Activated CD4-positive, alpha-beta T cell treated with anti-CD3 and anti-CD28 coated beads, Interleukin-2, amount 50 U/mL, for 48 hours (primary cell): ENCODE measurements around the gene BCKDHB.
"Not testable (repeated sequence)": the region's sequence is repeated elsewhere in the genome, so short reads cannot be mapped to it uniquely, and the experiment has no call there.

Experiments used
- DNase-seq, 2 experiments: peaks; one replicate each; pipeline ENCODE4 v3.0.0-alpha.2; 2020

BCKDHB gene

DNA sequence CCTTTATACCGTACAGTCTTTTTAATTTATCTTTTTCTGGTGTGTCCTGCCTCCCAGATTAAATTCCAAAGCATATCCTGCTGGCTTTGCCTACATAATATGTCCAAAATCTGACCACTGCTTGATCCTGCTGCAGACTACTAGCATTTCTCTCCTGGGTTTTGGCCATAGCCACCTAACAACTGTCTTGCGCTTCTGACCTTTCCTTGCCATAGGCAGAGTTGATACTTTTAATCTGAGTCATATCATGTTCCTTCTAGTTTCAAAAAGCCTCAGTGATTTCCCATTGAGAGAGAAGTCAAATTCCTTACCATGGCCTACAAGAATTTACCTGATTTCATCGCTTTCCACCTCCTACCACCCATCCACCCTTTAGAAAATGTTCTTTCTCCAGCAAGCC lies 104.8 kb downstream of the BCKDHB start:
- DNase-seq = no peak

DNA sequence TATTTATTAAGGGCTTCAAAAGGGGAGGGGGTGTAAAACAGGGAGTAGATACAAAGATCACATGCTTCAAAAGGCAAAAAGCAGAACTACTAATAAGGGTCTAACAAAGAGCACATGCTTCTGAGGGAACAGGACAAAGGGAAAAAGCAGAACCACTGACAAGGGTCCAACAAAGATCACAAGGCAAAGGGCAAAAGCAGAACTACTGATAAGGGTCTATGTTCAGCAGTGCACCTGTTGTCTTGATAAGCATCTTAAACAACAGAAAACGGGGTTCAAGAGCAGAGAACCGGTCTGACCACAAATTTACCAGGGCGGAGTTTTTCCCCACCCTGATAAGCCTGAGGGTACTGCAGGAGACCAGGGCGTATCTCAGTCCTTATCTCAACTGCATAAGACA lies 105.4 kb downstream of the BCKDHB start:
- not testable (repeated sequence) for DNase-seq

DNA sequence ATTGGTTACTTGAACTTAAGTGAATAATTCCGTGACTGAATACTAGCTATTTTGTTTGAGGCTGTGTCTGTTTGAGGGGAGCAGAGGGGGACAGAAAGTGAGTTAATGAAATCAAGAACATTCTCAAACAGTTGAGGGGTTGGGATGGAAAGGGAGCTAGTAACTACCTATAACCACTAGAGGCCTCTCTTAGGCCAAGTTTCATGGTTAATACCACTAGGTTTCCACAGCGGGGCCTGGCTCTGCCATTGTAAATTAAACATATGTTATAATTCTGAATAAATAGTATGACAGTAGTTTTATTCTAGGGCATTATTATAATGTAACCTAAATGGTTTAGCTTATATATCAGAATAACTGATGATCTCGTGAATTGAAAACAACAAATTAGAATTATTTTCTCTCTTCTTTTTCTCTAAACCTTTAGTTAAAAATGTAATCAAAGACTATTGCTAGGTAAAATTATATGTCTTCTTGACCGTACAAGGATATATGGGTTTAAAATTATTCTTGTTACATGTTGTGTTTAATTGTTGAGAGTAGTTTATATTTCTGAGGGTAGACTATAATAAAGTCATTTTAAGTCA lies 108.1 kb downstream of the BCKDHB start:
- DNase-seq = peak; percentile 8 to 12

DNA sequence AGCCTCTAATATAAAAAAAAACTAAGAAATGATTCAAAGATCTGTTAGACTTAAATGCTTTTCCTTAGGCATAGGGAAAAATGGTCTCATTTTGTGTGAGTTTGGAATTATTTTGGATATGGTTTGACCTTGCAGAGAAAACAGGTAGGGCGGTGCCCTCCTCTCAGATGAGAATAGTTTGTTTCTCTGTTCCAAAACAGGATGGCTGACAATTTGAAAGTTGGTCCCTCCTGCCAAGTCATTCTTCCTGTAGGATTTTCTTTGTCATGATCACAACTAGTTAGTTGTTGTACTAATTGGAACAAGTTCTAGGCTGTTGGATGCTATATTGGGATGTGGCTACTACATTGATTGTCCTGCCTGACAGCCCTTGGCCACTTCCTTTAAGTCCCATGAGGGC lies 108.6 kb downstream of the BCKDHB start:
- DNase-seq = no peak

DNA sequence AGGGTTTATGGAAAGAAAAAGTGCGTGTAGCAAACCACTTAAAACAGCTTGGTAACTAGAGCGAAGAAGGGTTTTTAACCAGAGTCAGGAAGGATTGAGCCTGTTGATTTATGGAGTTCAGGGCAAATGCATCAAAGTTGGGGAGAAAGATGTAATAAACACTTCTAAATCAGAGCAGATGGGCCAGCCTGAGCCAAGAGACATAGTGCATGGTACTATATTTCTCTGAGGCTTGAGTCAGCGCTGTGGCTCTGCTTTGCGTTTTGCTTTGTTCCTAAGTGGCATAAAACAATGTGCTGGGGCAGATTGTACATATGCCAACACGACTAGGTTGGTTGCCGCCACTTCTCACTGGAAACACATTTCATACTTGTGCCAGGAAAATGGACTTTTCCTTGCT lies 111.3 kb downstream of the BCKDHB start:
- DNase-seq = no peak

DNA sequence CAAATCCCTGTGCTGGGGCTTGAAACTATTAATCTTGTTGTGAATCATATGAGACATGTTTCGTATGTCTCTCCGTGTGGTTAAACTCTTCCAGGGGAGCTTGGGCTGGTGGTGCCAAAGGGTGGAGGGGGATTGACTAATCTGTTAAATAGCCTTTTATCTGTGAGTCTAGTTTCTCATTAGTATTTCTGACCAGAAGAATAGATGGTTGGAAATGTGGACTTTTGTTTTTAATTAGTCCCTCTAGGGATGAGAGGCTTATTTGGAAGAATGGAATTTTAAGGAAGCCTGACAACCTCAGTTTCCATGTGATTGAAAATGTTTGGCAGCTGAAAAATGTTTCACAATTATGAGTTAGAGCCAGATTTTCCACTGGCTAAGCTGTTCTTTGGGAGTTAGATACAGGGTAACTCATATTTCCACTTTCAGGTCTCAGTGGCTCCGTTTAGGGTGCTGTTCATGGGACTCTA lies 117.3 kb downstream of the BCKDHB start:
- DNase-seq = no peak

DNA sequence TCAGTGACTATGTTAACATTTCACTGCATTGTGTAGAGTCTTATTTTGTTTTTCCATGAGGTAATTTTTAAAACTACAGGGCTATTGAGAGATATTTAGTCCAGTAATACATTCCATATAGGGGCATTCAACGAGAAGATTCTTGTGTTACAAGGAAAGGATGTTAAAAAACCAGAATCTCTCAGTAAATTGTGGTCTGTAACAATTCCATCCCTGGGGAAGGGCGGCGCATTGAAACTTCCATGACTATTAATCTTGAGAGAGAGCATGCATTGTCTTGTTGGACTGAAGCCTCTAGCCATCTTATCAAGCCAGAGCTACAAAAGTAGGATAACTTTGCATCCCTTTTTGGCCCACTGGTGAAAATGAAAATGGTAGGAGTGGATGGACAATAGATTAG lies 119.7 kb downstream of the BCKDHB start:
- no peak for DNase-seq

DNA sequence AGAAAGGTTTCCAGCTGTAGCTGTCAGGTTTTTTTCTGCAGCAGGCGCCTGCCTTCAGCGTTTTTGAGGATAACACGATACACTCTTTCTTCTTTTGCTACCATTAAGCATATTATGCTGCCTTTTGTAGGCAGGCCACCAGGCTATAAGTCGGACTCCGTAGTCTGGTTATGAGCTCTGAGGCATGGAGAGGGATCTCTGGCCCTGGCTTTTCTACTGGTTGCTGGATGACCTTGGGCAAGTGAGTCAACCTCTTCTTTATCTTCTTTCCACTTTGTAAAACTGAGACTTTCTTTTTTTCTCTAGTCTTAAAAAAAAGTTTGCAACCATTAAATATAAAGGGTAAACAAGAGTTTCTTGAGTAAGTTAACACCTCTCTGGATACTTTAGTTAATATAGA lies 120.2 kb downstream of the BCKDHB start:
- no peak for DNase-seq

DNA sequence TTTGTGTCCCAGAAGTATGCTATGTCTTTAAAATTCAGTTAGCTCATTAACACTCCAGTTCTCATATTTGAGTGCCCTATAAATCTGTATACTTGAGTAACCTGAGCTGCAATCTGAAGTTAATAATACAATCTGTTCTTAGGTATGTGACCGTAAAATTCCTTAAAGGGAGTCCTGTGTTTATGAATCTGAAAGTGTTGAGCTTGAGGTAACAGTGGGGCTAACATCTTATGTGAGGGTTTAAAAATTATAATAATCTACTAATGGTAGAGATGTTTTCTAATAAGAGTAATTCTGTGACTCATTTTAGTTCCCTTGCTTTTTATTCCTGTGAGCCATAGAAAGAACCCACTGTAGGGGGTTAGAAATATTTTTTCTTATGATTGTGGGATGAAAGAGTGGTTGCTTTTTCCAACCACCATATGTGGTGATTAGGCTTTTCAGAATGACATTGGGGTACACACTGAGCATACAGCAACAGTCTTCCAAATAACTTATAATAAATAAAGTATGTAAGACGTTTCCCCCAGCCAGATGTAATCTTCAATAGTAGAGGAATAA lies 121.2 kb downstream of the BCKDHB start:
- no peak for DNase-seq

DNA sequence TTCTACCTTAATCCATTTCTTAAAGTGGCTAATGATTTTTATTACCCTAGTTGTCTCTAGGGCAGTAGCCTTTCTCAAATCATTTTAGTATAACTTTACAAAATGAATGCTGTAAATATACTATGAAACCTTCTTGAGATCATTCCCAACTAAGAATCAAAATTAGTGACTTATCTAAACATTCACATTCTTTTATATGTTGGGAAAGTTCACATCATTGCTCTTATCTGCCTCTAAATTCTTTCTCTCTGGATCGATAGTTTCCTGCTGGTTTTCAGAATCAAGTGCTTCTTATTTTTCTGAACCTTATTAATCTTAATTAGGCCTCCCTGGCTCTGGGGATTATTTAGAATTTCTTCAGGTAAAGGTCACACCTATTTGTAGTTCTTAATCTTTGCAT lies 126.8 kb downstream of the BCKDHB start:
- no peak for DNase-seq

DNA sequence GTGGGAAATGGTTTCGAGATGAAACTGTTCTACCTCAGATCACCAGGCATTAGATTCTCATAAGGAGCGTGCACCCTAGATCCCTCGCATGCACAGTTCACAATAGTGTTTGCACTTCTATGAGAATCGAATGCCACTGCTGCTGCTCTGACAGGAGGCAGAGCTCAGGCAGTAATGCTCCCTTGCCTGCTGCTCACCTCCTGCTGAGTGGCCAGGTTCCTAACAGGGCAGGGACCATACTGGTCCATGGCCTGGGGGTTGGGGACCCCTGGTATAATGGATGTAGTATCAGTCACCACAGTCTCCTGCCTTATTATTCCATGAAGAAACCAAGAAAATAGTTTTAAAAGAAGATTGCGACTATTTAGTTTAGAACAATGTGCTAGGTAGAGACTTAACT lies 127.5 kb downstream of the BCKDHB start:
- DNase-seq = no peak

DNA sequence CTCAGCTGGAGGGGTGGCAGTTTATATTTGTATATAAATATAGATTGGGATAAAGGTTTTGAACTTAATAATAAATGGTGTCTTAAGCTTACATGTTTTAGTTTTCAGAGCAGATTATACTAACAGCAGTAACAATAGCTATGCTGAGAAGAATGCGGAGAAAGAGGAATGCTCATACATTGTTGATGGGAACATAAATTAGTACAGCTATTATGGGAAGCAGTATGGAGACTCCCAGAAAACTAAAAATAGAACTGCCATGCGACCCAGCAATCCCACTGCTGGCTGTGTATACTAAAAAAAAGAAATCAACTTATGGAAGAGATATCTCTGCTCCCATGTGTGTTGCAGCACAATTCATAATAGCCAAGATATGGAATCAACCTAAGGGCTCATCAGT lies 127.9 kb downstream of the BCKDHB start:
- no peak for DNase-seq

DNA sequence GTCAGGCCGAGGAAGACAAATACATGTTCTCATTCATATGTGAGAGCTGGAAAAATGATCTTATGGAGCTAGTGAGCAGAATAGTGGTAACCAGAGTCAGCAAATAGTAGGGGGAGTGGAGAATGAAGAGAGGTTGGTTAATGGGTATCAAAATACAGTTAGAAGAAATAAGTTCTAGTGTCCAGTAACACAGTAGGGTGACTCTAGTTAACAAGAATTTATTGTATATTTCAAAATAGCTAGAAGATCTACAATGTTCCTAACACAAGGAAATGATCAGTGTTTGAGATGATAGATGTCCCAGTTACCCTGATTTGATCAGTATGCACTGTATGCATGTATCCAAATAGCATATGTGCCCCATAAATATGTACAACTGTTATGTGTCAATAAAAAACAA lies 128.4 kb downstream of the BCKDHB start:
- DNase-seq = no peak

DNA sequence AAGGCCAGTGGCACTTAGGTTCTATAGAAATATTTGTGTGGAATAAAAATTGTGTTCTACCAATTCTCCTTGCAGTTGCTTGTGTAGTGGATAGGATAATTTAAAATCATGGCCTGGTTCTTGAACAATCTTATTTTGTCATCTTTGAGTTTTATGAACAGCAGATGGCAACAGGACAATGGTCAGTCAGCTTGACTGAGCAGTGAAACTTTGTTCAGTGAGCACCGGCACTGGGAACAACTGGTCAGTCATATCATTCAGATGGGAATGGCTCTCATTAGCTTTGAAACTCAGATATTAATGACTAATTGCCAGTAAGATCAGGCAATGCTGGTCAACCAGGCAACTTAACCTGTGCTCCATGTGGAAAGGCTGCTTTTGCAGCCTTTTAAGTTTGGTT lies 129.2 kb downstream of the BCKDHB start:
- no peak for DNase-seq

DNA sequence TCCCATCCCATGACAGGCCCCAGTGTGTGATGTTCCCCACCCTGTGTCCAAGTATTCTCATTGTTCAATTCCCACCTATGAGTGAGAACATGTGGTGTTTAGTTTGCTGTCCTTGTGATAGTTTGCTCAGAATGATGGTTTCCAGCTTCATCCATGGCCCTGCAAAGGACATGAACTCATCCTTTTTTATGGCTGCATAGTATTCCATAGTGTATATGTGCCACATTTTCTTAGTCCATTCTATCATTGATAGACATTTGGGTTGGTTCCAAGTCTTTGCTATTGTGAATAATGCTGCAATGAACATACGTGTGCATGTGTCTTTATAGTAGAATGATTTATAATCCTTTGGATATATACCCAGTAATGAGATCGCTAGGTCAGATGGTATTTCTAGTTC lies 132.3 kb downstream of the BCKDHB start:
- not testable (repeated sequence) for DNase-seq

DNA sequence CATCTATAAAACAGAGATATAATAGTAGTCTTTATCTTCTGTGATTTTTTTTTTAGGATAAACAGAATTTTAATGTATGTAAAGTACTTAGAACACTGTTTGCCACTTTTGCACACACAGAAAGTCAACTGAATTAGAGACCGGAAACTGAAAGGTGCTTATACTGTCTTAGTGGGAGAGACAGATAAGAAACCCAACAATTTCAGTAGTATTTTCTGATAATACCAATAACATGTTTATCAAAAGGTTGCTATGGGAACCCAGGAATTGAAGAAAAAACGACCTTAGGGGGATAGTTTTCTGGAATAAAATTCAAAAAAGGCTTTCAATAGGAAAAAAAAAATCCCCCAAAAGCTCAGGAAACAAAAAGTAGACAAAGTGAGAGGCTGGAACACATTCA lies 138.6 kb downstream of the BCKDHB start:
- DNase-seq = no peak

DNA sequence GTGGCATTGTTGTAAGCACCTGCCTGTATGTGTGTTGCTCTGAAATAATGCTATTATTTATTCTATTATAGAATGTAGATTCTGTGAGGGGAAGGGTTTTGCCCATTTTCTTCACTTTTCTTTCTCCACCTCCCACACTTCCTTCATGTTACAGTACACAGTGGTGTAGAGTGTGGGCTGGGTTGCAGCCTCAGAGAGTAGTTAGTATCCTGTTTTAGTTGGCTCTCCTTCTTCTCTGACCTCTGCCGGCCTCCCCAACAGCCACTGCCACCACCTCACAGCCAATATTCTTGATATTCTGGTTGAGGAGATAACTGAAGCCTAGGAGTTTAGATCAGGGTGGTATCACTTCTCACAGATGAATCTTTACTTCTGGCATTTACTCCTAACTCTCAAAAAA lies 143.4 kb downstream of the BCKDHB start:
- no peak for DNase-seq

DNA sequence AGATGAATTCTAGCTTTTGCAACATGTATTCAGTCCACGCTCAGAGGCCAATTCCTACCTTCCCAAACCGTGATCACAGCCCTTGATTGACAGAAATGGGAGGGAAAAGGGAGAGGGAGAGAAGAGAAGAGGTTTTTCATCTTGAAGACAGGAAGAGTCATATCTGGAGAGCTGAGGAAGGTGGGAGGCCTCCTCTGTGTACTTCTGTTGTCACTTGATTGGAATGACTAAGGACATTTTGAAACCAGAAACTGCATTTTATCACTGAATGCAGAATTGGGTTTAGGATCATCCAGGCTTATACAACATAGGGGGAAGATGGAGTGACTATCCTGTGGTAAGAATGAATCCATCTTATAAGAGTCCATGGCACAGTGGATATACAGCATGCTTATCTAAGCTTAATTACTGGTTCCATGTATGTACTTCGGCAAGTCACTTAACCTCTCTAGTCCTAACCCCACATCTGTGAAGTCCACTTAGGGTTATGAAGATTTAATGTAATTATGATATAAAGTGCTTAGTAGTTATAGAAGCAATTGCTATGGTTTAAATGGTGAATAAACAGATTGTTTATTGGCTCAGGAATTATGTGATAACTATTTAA lies 144.0 kb downstream of the BCKDHB start:
- peak in 1 of 2 experiments; percentile 5 for DNase-seq

DNA sequence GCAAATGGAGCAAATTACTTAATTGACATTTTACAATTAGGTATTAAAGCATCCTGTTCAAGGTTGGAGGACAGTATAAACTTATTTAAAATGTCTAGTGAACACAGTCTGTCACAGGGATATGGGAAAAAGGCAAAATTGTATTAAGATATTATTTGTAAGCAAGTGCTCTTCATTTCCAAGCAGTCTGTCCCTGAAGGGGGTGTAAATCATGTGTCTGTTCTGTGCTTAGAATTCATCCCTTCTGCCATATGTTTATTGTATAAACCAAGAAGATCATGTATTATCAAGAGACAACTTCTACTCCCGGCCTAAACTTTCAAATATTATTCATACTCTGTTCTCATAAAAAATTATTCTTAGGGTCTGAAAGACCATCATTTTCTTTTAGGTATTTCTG lies 144.8 kb downstream of the BCKDHB start:
- no peak for DNase-seq

DNA sequence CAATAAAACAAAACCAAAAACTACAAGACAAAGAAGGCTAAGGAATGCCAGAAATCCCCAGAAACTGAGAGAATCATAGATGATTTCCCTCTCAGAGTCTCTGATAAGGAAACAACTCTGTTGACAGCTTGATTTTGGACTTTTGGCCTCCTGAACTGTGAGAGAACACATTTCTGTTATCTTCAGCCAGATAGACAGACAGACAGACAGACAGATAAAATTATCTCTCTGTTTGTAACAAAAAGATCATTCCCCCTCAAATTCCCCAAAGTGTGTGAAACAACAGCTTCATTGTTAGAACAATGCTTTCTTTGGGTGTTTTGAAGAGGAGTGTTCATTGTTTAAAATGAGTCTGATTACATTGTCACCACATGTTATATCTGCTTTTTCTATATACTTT lies 148.2 kb downstream of the BCKDHB start:
- no peak for DNase-seq

DNA sequence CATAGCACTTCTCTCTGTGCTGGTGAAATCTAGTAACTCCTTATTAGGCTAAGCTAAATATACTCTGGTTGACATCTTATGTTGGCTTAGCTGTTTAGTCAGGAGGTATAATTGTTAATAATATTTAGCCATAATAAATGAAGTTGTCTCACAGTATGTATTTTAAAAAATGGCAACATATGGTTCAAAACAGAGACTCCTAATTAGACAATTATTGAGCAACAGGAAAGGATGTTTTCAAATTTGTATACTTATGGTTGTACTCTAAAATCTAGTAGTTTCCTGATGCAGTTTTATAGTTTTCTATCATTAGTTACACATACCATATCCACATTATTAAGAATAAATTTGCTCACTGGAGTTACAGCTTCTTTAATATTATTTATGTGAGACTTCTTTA lies 150.2 kb downstream of the BCKDHB start:
- DNase-seq = no peak

DNA sequence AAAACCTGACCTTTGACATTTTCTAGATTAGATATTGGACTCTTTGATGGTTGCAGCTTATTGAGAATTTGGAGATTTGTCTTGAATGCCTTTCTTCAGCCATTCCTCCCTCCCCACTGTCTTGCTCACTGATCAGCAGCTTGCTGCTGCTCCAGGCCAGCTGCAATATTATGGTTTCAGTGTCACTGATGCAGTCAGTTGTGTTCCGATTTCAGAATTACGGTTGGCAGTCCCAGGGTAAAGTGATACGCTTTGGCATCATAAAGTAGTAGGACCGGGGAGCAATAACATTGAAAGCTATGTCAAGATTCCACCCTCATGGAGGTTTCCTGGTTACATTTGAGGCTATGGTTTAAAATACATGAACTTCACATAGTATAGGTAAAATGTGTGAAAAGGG lies 152.6 kb downstream of the BCKDHB start:
- no peak for DNase-seq

DNA sequence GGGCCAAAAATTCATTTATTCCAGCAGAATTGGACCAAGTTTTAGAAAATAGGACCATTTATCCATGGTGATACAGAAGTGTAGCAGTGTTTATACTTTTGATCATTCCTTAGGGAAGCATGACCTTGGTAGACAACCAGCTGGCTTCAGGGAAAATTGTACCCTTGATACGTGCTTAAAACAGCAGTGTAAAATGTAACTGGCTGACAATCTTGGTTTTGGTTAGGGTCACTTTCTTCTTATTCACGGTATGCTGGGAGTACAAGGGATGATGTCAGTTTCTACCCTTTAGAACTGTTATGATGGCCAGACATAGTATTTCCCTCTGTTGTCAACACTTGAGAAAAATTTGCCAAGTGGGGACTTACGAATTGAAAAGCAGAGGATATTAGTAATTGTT lies 157.1 kb downstream of the BCKDHB start:
- no peak for DNase-seq

DNA sequence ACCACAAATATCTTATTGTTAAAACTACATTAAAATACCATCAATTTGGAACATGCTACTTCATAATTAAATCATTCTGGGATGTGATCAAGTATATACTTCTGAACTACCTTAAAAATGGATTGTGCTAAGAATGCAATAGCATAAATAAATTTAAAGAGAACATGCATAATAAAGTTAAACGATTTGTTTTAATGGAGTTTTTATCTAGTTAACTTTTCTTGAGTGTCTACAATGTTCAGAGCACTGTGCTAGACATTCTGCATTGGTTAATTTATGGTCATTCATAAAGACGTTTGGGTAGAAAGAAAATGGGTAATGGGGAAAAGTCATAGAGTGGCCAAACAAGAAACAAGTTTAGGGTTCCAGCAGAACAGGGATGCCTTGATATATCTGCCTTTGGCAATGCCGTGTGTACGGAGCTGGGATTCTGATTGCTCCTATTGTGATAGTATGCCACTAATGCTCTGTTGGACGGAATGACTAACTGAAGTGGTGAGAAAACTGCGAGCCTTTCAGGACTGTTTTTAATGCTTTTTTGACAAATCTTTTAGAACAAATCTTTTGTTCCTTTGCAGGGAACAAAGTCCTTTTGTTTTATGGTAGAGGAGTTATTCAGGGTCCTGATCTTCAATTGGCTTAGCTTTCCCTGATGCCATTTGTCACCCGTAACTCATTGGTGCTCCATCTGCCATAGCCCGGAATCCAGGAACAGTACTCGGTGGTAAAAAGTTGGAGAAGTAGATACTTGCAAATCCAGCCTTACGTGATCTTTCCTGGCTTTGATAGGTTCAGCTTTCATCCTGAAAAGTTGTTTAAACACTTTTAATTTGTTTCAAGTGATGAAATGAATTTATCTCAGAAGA lies 162.6 kb downstream of the BCKDHB start:
- DNase-seq = no peak
